ENCODE results near the gene FAM151A.

GRCh38 chr1:54668567-54668966 lies 45.2 kb upstream of the FAM151A start:
- TF ChIP-seq CTCF (IDR thresholded peaks at IDR 0.05) = no peak
- no peak for TF ChIP-seq POLR2A (IDR thresholded peaks at IDR 0.05)
